Effector memory CD4-positive, alpha-beta T cell (primary cell): ENCODE data around the gene RANBP17.

Source experiments
- DNase-seq, 3 donors: peaks; one replicate each; pipeline ENCODE4 v3.0.0-alpha.2; 2020
- H3K27ac ChIP-seq: 2 replicates; pipeline ENCODE4 v1.7.0; 2013; ENCODE audit warnings: mild to moderate bottlenecking, low read length, moderate library complexity; ENCODE audit not compliant: insufficient read depth, poor library complexity, severe bottlenecking
- H3K27me3 ChIP-seq: replicated peaks from 2 replicates; pipeline ENCODE4 v1.7.0; 2013; ENCODE audit warnings: mild to moderate bottlenecking, low read length; ENCODE audit not compliant: insufficient read depth, control insufficient read depth, poor library complexity, severe bottlenecking
- H3K36me3 ChIP-seq: 2 replicates; pipeline ENCODE4 v1.7.0; 2013; ENCODE audit warnings: mild to moderate bottlenecking, low read length, moderate library complexity; ENCODE audit not compliant: control insufficient read depth, insufficient read depth
- H3K4me1 ChIP-seq: 2 replicates; pipeline ENCODE4 v1.7.0; 2013; ENCODE audit warnings: low read length, mild to moderate bottlenecking; ENCODE audit not compliant: control insufficient read depth, insufficient read depth, poor library complexity, severe bottlenecking
- H3K4me3 ChIP-seq: 2 replicates; pipeline ENCODE4 v1.7.0; 2013; ENCODE audit warnings: low read length, low read depth, mild to moderate bottlenecking; ENCODE audit not compliant: insufficient read depth, poor library complexity, severe bottlenecking
- H3K9me3 ChIP-seq: 2 replicates; pipeline ENCODE4 v1.7.0; 2013; ENCODE audit warnings: mild to moderate bottlenecking, low read length, moderate library complexity; ENCODE audit not compliant: control insufficient read depth

RANBP17 gene

GRCh38 chr5:170843870-170844269, 17.9 kb upstream of the RANBP17 start:
- Histone ChIP-seq H3K9me3 (no peaks in the 10 kb centered on the region), H3K27me3 (no peaks in the 10 kb centered on the region), H3K4me3 (no peak overlapping the region), H3K4me1 (no peaks in the 10 kb centered on the region), H3K36me3 (no peaks in the 10 kb centered on the region), H3K27ac (no peak overlapping the region)
- no peak for DNase-seq

GRCh38 chr5:170844651-170845050, 17.2 kb upstream of the RANBP17 start:
- no peaks in the 10 kb centered on the region for H3K4me1 ChIP-seq
- no peak for DNase-seq
- no peak overlapping the region for H3K27ac ChIP-seq
- H3K4me3 ChIP-seq: no peak overlapping the region
- H3K9me3 ChIP-seq: no peaks in the 10 kb centered on the region
- no peaks in the 10 kb centered on the region for H3K27me3 ChIP-seq
- no peaks in the 10 kb centered on the region for H3K36me3 ChIP-seq

GRCh38 chr5:170846416-170846815, 15.4 kb upstream of the RANBP17 start:
- H3K4me1 ChIP-seq: no peaks in the 10 kb centered on the region
- no peak for DNase-seq
- H3K36me3 ChIP-seq: no peaks in the 10 kb centered on the region
- H3K9me3 ChIP-seq: no peaks in the 10 kb centered on the region
- H3K27ac ChIP-seq: no peak overlapping the region
- H3K4me3 ChIP-seq: no peak overlapping the region
- no peaks in the 10 kb centered on the region for H3K27me3 ChIP-seq

GRCh38 chr5:170846846-170847245, 15.0 kb upstream of the RANBP17 start:
- no peak overlapping the region for H3K4me3 ChIP-seq
- H3K27ac ChIP-seq: no peak overlapping the region
- H3K27me3 ChIP-seq: no peaks in the 10 kb centered on the region
- H3K36me3 ChIP-seq: no peaks in the 10 kb centered on the region
- no peaks in the 10 kb centered on the region for H3K9me3 ChIP-seq
- no peaks in the 10 kb centered on the region for H3K4me1 ChIP-seq
- no peak for DNase-seq

- no peaks in the 10 kb centered on the region for H3K9me3 ChIP-seq
- H3K4me1 ChIP-seq: no peaks in the 10 kb centered on the region
- no peaks in the 10 kb centered on the region for H3K27me3 ChIP-seq
- H3K36me3 ChIP-seq: no peaks in the 10 kb centered on the region
- no peak for DNase-seq
- H3K27ac ChIP-seq: no peak overlapping the region
- no peak overlapping the region for H3K4me3 ChIP-seq
Measured at GRCh38 chr5:170848033-170848432, 13.8 kb upstream of the RANBP17 start.

- DNase-seq: no peak
- no peak overlapping the region for H3K27ac ChIP-seq
Measured at GRCh38 chr5:170849374-170849773, 12.4 kb upstream of the RANBP17 start.

GRCh38 chr5:170854566-170854965, 7.3 kb upstream of the RANBP17 start:
- no peak overlapping the region for H3K27ac ChIP-seq
- H3K4me1 ChIP-seq: no peaks in the 10 kb centered on the region
- H3K36me3 ChIP-seq: no peaks in the 10 kb centered on the region
- H3K9me3 ChIP-seq: no peaks in the 10 kb centered on the region
- DNase-seq: no peak
- no peaks in the 10 kb centered on the region for H3K27me3 ChIP-seq
- no peak overlapping the region for H3K4me3 ChIP-seq

More at GRCh38 chr5:170849374-170849773, 12.4 kb upstream of the RANBP17 start:
- Histone ChIP-seq H3K4me1 (no peaks in the 10 kb centered on the region), H3K36me3 (no peaks in the 10 kb centered on the region), H3K9me3 (no peaks in the 10 kb centered on the region), H3K4me3 (no peak overlapping the region), H3K27me3 (no peaks in the 10 kb centered on the region)

GRCh38 chr5:170857066-170857465, 4.8 kb upstream of the RANBP17 start:
- Histone ChIP-seq H3K4me1 (no peaks in the 10 kb centered on the region), H3K4me3 (no peak overlapping the region), H3K36me3 (no peaks in the 10 kb centered on the region), H3K9me3 (no peaks in the 10 kb centered on the region), H3K27me3 (no peaks in the 10 kb centered on the region), H3K27ac (no peak overlapping the region)
- no peak for DNase-seq

- H3K27ac ChIP-seq: no peak overlapping the region
- no peaks in the 10 kb centered on the region for H3K36me3 ChIP-seq
- no peak overlapping the region for H3K4me3 ChIP-seq
- DNase-seq: no peak
- no peaks in the 10 kb centered on the region for H3K27me3 ChIP-seq
- no peaks in the 10 kb centered on the region for H3K9me3 ChIP-seq
- H3K4me1 ChIP-seq: no peaks in the 10 kb centered on the region
Measured at GRCh38 chr5:170860415-170860814, 1.4 kb upstream of the RANBP17 start.

GRCh38 chr5:170860818-170861666, 776 bp upstream of the RANBP17 start:
- H3K27me3 ChIP-seq: no peaks in the 10 kb centered on the region
- no peaks in the 10 kb centered on the region for H3K9me3 ChIP-seq
- H3K4me3 ChIP-seq: no peak overlapping the region
- H3K27ac ChIP-seq: no peak overlapping the region
- no peak for DNase-seq
- H3K36me3 ChIP-seq: no peaks in the 10 kb centered on the region
- no peaks in the 10 kb centered on the region for H3K4me1 ChIP-seq
